HG02798 (cell line): ENCODE results near the gene CEL.
"Not testable (repeated sequence)": the region's sequence is repeated elsewhere in the genome, so short reads cannot be mapped to it uniquely, and the experiment has no call there.

Source experiments
- ATAC-seq: cut with Tn5 transposase; IDR thresholded peaks from one replicate; pipeline ENCODE4 v1.9.1; 2021; ENCODE audit warnings: mild to moderate bottlenecking; ENCODE audit not compliant: unreplicated experiment, poor library complexity

Gene CEL

GRCh38 chr9:133080786-133081779 lies 19.3 kb downstream of the CEL start:
- not testable (repeated sequence) for ATAC-seq

GRCh38 chr9:133081957-133082644 lies 20.3 kb downstream of the CEL start:
- not testable (repeated sequence) for ATAC-seq

GRCh38 chr9:133083688-133084087 lies 21.9 kb downstream of the CEL start:
- ATAC-seq, result not testable (repeated sequence)

- not testable (repeated sequence) for ATAC-seq
These were observed 24.6 kb downstream of the CEL start for GRCh38 chr9:133086212-133086860.

GRCh38 chr9:133086894-133087293 lies 25.1 kb downstream of the CEL start:
- ATAC-seq, result no peak

- ATAC-seq, result no peak
These were observed 25.8 kb downstream of the CEL start for GRCh38 chr9:133087429-133088145.

- ATAC-seq, result no peak
These were observed 26.5 kb downstream of the CEL start for GRCh38 chr9:133088146-133088750.

GRCh38 chr9:133088756-133089155 lies 27.0 kb downstream of the CEL start:
- no peak for ATAC-seq

GRCh38 chr9:133089271-133089671 lies 27.5 kb downstream of the CEL start:
- no peak for ATAC-seq

- ATAC-seq, result no peak
These were observed 28.4 kb downstream of the CEL start for GRCh38 chr9:133090187-133090586.

GRCh38 chr9:133090752-133091385 lies 29.1 kb downstream of the CEL start:
- no peak for ATAC-seq

GRCh38 chr9:133094351-133094750 lies 32.6 kb downstream of the CEL start:
- not testable (repeated sequence) for ATAC-seq

- ATAC-seq, result no peak
These were observed 33.1 kb downstream of the CEL start for GRCh38 chr9:133094842-133095393.

- no peak for ATAC-seq
These were observed 36.4 kb downstream of the CEL start for GRCh38 chr9:133098104-133098754.

- no peak for ATAC-seq
These were observed 37.1 kb downstream of the CEL start for GRCh38 chr9:133098871-133099270.

GRCh38 chr9:133099726-133100505 lies 38.1 kb downstream of the CEL start:
- ATAC-seq, result no peak

GRCh38 chr9:133100506-133101355 lies 39.0 kb downstream of the CEL start:
- ATAC-seq, result no peak
